Measurements from ENCODE around the gene RNF144A.

DNA sequence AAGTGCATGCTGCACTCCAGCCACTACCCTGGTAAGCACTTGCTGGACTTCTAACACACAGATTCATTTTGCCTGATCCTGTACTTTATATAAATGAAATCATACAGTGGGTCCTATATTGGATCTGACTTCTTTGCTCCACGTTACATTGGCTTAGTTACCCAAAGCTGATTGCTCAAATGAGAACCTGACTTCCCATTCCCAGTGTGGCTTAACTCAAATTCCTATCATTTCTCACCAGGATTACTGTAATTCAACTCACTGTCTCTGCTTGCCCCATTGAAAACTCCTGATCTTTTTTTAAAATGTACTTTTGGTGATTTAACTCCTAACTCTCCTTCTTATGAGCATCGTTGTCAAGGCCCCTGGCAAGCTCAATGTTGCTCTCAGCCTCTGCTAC lies 38.2 kb upstream of the RNF144A start:
- TF ChIP-seq, protein P1, sequence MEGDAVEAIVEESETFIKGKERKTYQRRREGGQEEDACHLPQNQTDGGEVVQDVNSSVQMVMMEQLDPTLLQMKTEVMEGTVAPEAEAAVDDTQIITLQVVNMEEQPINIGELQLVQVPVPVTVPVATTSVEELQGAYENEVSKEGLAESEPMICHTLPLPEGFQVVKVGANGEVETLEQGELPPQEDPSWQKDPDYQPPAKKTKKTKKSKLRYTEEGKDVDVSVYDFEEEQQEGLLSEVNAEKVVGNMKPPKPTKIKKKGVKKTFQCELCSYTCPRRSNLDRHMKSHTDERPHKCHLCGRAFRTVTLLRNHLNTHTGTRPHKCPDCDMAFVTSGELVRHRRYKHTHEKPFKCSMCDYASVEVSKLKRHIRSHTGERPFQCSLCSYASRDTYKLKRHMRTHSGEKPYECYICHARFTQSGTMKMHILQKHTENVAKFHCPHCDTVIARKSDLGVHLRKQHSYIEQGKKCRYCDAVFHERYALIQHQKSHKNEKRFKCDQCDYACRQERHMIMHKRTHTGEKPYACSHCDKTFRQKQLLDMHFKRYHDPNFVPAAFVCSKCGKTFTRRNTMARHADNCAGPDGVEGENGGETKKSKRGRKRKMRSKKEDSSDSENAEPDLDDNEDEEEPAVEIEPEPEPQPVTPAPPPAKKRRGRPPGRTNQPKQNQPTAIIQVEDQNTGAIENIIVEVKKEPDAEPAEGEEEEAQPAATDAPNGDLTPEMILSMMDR (IDR thresholded peaks at IDR 0.05), result no peak
- no peak for TF ChIP-seq POLR2A (IDR thresholded peaks at IDR 0.05)

Data from body of pancreas (tissue), 4 donors.